Kidney epithelial cell (primary cell): ENCODE data around the gene MTRR. TPM values are rescaled to one million over a fixed set of nuclear protein-coding genes. Genes with fewer than 3 reads are reported as not detected.
A peak's percentile ranks its signal among the peaks of the same experiment; 100 is the strongest.
"Not testable (repeated sequence)": the region's sequence is repeated elsewhere in the genome, so short reads cannot be mapped to it uniquely, and the experiment has no call there.

Source experiments
- DNase-seq: peaks from one replicate; pipeline ENCODE4 v3.0.0-alpha.2; 2010; ENCODE audit warnings: low read depth
- H3K27me3 ChIP-seq: 2 replicates; pipeline ENCODE4 v1.6.0; 2011; ENCODE audit warnings: low read length; ENCODE audit not compliant: control insufficient read depth, insufficient read depth
- H3K36me3 ChIP-seq: 2 replicates; pipeline ENCODE4 v1.5.1; 2011; ENCODE audit warnings: low read length; ENCODE audit not compliant: control insufficient read depth, insufficient read depth
- H3K4me3 ChIP-seq: 2 replicates; pipeline ENCODE4 v1.5.1; 2011; ENCODE audit warnings: low read depth, mild to moderate bottlenecking, control low read depth, low read length
- total RNA-seq: library from RNA; depleted of rRNA; stranded (reverse); fragments of >200 nt; gene quantifications from 2 replicates; pipeline ENCODE4 v1.2.3, GENCODE V29; 2015
- TF ChIP-seq, protein P1 (sequence below): IDR thresholded peaks from 2 replicates; pipeline ENCODE4 v1.5.1; 2011; ENCODE audit warnings: mild to moderate bottlenecking, moderate library complexity, low read length, control low read depth, inconsistent platforms; ENCODE audit not compliant: insufficient read depth, poor library complexity, severe bottlenecking

The MTRR gene
- total RNA-seq, 1 donor from 2014 or later = 23.6 TPM

DNA sequence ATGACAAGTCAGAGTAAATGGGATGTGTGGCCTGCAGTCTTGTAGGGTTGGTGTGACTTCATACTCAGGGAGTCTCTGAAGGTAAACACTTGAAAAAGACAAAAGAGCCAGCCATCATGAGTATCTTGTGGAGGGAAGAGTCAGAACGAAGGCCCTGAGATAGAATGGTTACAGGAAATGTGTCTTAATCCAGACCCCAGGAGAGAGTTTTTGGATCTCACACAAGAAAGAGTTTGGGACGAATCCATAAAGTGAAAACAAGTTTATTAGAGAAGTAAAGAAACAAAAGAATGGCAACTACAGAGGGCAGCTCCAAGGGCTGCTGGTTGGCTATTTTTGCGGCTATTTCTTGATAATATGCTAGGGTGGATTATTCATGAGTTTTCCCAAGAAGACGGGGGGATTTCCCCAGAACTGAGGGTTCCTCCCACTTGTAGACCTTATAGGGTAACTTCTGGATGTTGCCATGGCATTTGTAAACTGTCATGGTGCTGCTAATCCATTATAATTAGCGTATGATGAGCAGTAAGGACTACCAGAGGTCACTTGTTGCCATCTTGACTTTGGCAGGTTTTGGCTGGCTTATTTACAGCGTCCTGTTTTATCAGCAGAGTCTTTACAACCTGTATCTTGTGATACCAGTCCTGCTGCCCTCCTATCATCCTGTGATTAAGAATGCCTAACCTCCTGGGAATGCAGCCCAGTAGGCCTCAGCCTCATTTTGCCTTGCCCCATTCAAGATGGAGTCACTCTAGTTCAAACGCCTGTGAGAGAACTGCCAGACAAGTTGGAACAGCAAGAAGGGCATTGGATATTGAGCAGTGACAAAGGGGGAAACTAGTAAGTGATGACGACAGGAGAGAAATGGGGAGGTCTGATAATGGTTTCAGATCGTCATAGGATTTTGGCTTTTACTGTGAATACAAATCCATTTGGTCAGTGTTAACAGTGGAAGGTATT, 34.0 kb downstream of the MTRR start:
- no peak for DNase-seq
- no peaks in the 10 kb centered on the region for H3K27me3 ChIP-seq
- peaks cover 1% of the 10 kb centered on the region for H3K36me3 ChIP-seq
- TF ChIP-seq, protein P1, sequence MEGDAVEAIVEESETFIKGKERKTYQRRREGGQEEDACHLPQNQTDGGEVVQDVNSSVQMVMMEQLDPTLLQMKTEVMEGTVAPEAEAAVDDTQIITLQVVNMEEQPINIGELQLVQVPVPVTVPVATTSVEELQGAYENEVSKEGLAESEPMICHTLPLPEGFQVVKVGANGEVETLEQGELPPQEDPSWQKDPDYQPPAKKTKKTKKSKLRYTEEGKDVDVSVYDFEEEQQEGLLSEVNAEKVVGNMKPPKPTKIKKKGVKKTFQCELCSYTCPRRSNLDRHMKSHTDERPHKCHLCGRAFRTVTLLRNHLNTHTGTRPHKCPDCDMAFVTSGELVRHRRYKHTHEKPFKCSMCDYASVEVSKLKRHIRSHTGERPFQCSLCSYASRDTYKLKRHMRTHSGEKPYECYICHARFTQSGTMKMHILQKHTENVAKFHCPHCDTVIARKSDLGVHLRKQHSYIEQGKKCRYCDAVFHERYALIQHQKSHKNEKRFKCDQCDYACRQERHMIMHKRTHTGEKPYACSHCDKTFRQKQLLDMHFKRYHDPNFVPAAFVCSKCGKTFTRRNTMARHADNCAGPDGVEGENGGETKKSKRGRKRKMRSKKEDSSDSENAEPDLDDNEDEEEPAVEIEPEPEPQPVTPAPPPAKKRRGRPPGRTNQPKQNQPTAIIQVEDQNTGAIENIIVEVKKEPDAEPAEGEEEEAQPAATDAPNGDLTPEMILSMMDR = no peak
- H3K4me3 ChIP-seq = no peak overlapping the region

DNA sequence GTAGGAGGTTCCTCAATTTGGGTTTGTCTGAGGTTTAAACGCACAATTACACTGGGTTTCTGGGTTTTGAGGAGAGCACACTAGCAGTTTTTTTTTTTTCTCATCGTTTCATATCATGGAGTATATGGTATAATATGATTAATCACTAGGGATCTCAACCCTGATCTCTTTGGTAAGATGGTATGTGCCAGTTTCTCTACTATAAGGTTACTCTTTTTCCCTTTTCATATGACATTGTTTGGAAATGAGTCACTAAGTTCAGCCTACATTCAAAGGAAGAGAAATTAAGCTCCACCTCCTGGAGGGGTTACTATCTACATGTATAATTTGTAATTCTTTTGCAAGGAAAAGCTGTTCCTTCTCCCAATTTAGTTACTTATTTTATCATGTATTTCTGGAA, 35.2 kb downstream of the MTRR start:
- no peaks in the 10 kb centered on the region for H3K27me3 ChIP-seq
- TF ChIP-seq, protein P1 = no peak

DNA sequence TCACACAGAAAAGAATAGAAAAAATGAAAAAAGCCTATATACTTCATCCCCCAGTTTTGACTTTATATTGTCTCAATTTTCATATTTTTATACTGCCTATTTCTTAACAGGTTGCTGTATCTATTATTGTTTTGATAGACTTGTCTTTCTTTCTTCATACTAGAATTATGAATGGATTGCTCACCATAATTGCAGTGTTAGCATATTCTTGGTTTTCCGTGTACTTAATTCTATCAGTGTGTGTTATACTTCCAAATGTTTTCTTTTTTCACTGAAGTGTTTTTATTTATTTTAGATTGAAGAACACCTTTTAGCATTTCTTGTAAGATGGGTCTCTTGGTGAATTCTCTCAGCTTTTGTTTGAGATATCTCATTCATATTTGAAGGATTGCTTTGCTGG, 38.7 kb downstream of the MTRR start:
- Histone ChIP-seq H3K4me3 (no peak overlapping the region), H3K27me3 (no peaks in the 10 kb centered on the region), H3K36me3 (no peaks in the 10 kb centered on the region)
- no peak for DNase-seq
- TF ChIP-seq, protein P1 = no peak

More for the DNA sequence above, 35.2 kb downstream of the MTRR start:
- H3K4me3 ChIP-seq = no peak overlapping the region
- H3K36me3 ChIP-seq = peaks cover 1% of the 10 kb centered on the region
- peak; percentile 21 for DNase-seq

DNA sequence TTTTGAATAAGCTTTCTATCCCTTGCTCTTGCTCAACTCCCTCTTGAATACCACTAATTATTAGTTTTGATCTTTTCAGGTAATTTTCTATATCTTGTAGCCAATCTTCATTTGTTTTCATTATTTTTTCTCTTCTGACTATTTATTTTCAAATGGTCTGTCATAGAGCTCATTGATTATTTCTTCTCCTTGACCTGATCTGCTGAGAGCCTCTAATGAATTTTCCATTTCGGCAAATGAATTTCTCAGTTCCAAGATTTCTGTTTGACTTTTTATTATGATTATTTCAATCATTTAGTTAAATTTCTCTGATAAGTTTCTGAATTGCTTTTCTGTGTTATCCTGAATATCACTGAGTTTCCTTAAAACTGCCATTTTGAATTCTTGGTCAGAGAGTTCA, 39.4 kb downstream of the MTRR start:
- H3K27me3 ChIP-seq = no peaks in the 10 kb centered on the region
- no peak overlapping the region for H3K4me3 ChIP-seq
- TF ChIP-seq, protein P1 = no peak
- DNase-seq = no peak
- no peaks in the 10 kb centered on the region for H3K36me3 ChIP-seq

DNA sequence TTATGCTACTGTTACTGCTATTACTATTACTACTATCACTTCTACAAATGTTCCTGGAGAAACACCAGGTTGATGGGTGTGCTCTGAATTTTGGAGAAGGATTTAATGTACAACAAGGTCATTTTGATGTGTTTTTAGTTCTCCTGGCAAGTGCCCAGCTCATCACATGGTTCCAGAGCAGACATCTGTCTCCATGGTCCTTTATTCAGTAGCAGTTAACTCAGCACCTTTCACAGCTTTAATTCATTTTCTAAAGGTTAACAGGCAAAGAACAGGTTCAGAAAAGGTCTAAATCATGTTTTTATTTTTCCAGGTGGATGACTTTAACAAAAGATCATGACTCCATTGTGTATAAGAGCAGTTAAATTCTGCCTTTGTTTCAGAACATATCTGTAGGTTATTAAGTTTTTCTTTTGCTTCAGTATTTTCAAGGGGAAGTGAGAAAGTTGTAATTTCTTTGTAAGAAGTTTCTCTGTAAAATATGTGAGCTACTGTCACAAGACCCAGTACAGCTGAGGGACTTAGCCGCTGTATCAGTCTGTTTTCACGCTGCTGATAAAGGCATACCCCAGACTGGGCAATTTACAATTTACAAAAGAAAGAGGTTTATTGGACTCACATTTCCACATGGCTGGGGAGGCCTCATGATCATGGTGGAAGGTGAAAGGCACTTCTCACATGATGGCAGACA, 41.9 kb downstream of the MTRR start:
- DNase-seq = no peak
- TF ChIP-seq, protein P1 = no peak
- Histone ChIP-seq H3K4me3 (no peak overlapping the region), H3K27me3 (no peaks in the 10 kb centered on the region), H3K36me3 (no peaks in the 10 kb centered on the region)

DNA sequence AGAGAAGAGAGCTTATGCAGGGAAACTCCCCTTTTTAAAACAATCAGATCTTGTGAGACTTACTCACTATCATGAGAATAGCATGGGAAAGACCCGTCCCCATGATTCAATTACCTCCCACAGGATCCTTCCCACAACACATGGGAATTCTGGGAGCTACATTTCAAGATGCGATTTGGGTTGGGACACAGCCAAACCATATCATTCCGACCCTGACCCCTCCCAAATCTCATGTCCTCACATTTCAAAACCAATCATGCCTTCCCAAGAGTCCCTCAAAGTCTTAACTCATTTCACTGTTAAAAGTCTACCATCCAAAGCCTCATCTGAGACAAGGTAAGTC, 42.5 kb downstream of the MTRR start:
- not testable (repeated sequence) for H3K4me3 ChIP-seq, DNase-seq, H3K36me3 ChIP-seq, H3K27me3 ChIP-seq
